GM19328 (cell line): ENCODE measurements around the gene HMCN1.

Experiments
- ATAC-seq: cut with Tn5 transposase; IDR thresholded peaks from one replicate; pipeline ENCODE4 v1.9.1; 2021; ENCODE audit warnings: mild to moderate bottlenecking, moderate library complexity; ENCODE audit not compliant: unreplicated experiment

HMCN1 gene

GRCh38 chr1:185895208-185895900, 161.2 kb downstream of the HMCN1 start:
- no peak for ATAC-seq

DNA sequence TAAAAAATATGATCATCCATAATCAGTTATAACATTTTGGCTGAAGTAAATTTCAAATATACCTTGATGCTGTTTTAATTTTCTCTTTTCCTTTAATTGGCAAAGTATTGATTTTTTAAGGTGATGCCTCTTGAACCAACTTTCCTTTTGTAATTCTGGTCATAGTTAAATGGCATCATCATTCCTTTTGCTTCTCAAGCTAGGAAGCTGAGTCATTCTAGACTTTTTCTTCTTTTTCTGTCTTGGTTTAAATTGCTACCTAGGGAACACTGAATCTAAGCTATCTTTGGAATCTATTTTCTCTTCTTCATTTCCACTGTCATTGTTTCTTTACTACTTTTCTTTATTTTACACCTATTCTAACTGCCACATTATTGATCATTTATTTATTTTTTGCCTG, 162.7 kb downstream of the HMCN1 start:
- ATAC-seq: no peak

DNA sequence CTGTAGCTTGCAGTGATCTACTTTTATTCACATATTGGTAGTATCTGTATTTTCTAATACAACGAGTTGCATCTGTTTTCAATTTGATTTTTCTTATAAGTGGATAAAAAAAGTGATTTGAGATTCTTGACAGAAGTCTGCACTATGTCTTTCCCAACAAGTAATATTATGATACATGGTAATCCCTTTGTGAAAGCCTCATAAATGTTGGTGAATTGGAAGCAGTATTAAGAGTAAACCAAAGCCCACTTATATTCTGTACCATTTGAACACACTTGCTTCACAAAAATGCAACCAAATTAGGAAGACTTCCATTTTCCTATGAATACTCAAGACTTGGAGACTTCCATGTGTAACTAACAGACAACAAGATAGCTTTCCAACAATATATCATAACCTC, 172.0 kb downstream of the HMCN1 start:
- ATAC-seq: no peak

- no peak for ATAC-seq
Observed at GRCh38 chr1:185907246-185907645, 173.1 kb downstream of the HMCN1 start.

DNA sequence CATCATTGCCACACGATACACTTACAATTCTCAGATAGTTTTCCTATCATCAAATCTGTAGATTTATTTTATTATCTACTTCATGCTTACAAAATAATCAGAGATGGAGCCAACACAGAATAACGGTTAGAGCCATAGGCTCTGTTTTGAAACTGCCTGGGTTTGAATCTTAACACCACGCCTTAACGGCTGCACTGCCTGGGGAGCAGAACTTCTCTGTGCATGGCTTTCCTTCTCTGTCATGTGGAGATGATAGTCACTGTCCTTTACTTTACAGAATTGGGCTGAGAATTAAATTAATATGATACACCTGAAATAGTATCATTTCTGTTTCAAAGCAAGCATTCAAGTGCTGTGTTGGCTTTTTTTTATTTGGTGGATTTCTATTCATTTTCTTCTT, 177.8 kb downstream of the HMCN1 start:
- no peak for ATAC-seq

GRCh38 chr1:185912504-185912903, 178.3 kb downstream of the HMCN1 start:
- no peak for ATAC-seq

DNA sequence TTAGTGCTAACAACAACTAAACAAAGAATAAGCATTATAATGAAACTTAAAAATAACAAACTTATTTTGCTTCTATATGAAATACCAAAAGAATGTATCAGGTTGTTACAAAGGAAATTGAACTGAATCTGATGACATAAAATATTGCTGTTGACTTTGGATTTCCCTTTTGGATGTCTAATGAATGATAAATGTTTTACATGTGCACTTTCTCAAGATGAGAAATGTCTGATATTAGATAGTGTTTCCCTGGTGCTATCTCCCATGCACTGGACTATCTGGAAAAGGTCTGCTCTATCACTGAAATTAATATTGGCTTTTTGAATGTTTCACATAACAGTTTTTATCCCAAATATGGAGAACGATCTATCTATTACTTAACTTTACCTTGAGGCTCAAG, 179.9 kb downstream of the HMCN1 start:
- ATAC-seq: no peak

- no peak for ATAC-seq
Observed at GRCh38 chr1:185916861-185917260, 182.7 kb downstream of the HMCN1 start.

DNA sequence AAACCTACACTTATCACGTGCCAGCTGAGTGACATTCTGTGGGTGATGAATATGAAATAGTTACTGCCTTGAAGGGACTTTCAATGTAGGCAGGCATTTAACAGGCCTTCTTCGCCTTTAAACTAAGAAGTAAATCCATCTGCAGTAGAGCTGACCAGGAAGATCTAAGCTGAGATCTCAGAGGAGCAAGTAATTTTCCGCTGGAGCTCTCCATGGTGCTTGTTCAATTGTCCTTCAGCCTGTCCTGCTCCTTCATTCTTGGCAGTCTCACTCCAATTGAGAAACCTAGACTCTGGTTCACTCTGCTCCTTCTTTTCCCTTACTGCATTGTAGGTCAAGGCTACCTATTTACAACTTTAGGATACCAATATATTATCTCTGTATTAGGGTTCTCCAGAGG, 183.5 kb downstream of the HMCN1 start:
- ATAC-seq: no peak

DNA sequence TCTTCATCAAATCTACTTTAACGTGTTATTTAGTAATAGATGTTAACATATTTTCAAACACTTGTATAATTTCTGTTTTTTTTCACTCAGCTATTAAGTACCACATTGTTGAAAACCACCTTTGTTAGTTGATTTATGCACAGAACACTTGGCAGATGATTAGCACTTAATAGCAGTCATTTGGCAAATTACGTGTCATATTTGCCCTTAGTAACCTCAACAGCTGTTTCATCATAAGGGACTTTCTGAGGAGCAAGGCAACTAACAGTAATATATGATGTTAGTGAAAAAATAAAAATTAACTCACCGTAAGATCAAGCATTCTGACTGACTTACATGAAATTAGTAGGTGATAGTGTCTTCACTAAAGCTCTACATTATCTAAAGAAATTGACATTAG, 186.4 kb downstream of the HMCN1 start:
- no peak for ATAC-seq

GRCh38 chr1:185921636-185922035, 187.4 kb downstream of the HMCN1 start:
- no peak for ATAC-seq

- ATAC-seq: no peak
Observed at GRCh38 chr1:185926588-185926987, 192.4 kb downstream of the HMCN1 start.

DNA sequence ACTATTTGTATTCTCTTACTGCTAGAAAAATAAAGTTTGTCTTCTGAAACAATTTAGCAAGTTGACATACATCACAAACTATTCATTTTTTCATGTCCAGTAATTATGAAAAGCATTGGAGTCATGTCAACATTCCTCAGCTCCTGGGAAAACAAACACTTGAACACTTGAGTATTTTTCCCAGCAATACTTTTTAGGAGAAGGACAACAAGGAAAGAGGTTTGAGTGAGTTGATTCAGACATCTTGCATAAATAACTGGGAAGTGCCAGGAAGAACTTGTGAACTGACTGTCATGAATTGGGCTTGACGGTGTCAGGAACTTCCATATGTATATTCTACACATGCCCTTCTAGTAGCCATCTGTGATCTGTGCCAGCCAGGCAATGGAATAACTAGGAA, 195.6 kb downstream of the HMCN1 start:
- no peak for ATAC-seq

GRCh38 chr1:185931438-185931837, 197.2 kb downstream of the HMCN1 start:
- ATAC-seq: no peak

DNA sequence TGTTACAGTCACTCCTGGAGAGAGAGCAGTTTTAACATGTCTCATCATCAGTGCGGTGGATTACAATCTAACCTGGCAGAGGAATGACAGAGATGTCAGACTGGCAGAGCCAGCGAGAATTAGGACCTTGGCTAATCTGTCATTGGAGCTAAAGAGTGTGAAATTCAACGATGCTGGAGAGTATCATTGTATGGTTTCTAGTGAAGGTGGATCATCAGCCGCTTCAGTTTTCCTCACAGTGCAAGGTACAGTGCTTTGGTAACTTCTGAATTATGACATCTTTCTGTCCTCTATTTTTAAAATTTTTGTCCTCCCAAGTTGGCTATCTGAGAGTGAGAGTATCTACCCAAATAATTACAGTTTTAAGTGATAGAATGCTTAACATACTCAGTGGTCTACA, 199.4 kb downstream of the HMCN1 start:
- no peak for ATAC-seq

DNA sequence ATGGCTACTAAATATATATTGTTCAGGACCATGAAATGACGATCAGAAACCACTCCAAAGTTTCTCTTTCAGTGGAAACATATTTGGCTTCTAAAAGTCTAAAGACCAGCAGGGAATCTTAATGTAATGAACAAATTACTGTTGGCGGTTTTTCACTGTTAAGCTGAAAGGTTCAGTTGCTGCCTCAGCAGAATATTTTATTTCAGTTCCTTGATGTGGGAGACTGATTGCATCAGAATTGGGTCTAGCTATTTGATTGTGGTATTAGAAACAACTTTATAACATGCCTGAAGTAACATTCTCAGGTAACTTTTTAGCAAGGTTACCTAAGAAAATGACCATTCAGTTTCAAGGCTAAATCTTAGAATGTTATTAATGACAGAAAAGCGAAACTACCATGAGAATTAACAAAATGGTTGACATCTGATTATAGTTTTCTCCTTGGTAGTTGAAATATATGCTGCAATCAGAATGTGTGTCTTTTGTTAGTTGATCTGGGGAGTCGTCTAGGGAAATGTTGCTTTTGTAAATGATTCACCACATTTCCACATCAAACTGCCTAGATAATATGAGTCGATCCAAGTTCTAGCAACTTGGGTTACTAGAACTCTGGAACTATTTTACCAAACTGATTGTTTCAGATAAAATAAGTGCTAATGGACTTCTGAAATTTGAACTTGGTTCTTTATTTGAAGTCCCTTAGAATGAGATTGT, 200.4 kb downstream of the HMCN1 start:
- ATAC-seq: no peak

- no peak for ATAC-seq
Observed at GRCh38 chr1:185935360-185935759, 201.2 kb downstream of the HMCN1 start.

DNA sequence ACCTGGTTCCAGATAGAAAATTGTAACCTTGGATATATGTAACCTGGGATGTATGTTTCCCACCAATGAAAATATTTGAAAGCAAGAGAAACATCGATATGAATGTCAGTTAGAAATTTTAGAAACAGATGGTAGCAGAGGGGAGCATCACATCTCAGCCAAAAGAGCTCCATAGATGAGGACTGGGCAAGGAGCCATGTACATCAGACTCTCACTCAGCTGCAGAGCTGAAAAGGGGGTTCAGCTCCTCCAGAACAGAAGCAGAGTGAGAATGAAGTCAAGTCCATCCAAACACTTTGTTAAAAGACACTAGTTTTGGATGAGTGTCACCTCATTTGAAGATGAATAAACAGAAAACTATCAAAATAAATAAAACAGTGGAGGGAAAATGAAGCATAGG, 202.4 kb downstream of the HMCN1 start:
- no peak for ATAC-seq

- no peak for ATAC-seq
Observed at GRCh38 chr1:185938396-185938795, 204.2 kb downstream of the HMCN1 start.

DNA sequence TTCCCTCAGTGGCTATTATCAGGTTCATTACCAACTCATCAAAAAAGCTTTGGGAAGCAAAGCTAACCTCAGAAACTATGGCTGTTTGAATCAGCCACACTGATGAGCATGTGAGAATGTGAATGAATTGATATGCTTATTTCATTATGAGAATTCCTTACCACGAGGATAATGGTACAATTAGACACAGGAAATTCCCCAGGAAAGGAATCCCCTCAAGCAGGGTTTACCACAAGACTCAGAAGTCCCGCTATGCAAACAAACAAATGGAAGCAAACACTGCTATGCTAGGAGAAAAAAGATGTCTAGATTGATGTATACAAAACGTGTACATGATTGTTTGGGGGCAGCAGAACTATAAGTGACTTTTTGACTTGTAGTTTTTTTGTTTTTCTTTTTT, 205.0 kb downstream of the HMCN1 start:
- ATAC-seq: no peak

DNA sequence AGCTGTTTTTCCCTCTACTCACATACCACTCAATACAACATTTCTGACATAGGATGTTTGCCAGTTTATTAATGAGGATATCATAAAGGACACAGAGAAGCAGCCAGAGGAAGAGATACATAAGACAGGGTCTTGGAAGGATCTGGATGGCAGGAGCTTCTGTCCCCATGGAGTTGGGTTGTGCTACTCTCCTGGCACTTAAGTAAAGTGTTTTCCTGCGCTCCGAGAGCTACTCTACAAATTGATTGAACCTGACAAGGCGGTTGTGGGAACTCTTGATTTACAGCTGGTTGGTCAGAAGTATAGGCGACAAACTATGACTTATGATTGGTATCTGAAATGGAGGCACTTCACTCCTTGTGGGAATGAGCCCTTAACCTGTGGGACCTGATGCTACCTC, 208.8 kb downstream of the HMCN1 start:
- ATAC-seq: no peak

DNA sequence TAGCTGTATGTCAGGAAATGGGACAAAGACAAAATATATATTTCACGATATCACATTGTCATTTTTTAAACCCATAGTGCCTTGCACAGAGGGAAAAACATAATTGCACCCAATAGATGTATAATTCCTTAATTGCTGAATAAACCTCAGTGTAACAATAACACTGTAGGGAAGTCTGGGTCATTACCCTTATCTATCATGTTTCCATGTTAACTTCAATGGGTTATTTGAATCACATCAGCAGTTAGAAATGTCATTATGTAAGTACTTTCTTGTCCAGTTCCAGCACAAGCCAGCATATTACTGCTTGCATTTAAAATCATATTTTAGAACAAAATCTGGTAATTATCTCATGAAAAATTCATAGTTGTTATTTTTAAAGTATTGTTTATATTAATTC, 222.7 kb downstream of the HMCN1 start:
- ATAC-seq: no peak
